Stimulated activated CD4-positive, alpha-beta T cell treated with anti-CD3 and anti-CD28 coated beads, Interleukin-1b, Interleukin-23, amount 100 ng/mL, for 48 hours (primary cell): Measurements from ENCODE around the gene RPL37A.

Source experiments
- DNase-seq: peaks from one replicate; pipeline ENCODE4 v3.0.0-alpha.2; 2020

RPL37A gene

DNA sequence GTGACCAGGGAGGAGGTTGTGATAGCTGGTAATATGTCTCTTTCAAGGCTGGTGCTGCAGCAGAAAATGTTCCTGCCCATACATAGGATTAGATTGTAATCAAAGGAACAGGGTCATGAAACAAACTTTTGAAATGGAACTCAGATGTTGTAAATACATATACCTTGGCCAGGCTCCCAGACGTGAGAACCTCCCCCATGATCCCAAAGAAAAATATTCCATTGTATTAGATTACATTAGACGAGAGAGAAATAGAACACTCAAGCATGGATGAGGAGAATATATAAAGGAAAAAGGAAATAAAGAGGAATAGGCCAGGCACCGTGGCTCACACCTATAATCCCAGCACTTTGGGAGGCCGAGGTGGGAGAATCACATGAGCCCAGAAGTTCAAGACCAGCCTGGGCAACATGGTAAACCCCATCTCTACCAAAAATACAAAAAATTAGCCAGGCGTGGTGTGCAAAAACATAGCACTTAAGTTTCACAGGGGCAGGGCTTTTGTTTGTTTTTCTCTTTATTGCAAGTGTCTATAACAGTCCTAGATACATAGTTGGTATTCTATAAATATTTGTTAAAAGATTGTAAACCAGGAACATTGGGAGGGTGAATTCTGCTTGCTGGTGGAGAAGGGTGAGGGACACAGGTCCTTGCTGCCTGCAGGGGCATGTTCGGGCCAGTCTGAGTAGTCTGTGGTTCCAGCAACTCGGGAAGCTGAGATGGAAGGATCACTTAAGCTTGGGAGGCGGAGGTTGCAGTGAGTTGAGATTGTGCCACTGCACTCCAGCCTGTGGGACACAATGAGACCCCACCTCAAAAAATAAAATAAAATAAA is 52.8 kb downstream of the RPL37A start:
- no peak for DNase-seq

DNA sequence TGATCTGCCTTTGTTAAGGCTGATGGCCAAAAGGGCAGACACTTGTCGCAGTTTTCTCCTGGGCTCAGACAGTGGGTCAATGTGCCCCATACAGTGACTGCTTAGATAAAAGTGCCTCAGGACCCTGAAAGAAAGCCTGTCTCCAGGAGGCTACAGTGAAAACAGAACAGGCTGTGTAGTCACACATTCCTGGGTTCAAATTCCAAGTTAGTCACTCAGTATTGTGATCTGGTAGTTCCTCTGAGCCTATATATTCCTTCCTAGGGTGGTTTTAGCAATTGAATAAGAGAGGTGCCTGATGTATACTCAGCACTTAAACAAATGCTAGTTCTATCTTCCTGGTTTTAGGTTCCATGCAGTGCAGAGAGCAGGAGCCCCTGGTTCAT is 54.4 kb downstream of the RPL37A start:
- no peak for DNase-seq
